Breast epithelium (tissue), 4 donors: Measurements from ENCODE around the gene PFDN1. TPM values are rescaled to one million over a fixed set of nuclear protein-coding genes. Genes with fewer than 3 reads are reported as not detected.

Experiments
- DNase-seq, 2 donors: peaks; one replicate each; pipeline ENCODE4 v3.0.0-alpha.2; 2019; ENCODE audit warnings: low spot score in 2 of 2
- H3K27ac ChIP-seq, 2 donors: fragments of 200-600 bp; sonication (generic) in 1 of 2; one replicate each; pipeline ENCODE4 v1.5.1; 2016 to 2019; ENCODE audit warnings: mild to moderate bottlenecking in 1 of 2
- H3K27me3 ChIP-seq, 2 donors: fragments of 200-600 bp; sonication (generic) in 1 of 2; one replicate each; pipeline versions ENCODE4 v1.5.1 to v1.6.0; 2017 to 2019; ENCODE audit warnings: control low read depth in 1 of 2, mild to moderate bottlenecking in 1 of 2
- H3K36me3 ChIP-seq: fragments of 200-600 bp; one replicate; pipeline ENCODE4 v1.5.1; 2019
- H3K4me1 ChIP-seq, 2 donors: fragments of 200-600 bp; sonication (generic); one replicate each; pipeline ENCODE4 v1.5.1; 2016 to 2019; ENCODE audit warnings: control low read depth in 1 of 2
- H3K4me3 ChIP-seq, 3 donors: fragments of 200-600 bp; sonication (generic); 1 replicate in 2 of 3; 2 replicates in 1 of 3; pipeline ENCODE4 v1.5.1; 2016 to 2019; ENCODE audit warnings: mild to moderate bottlenecking in 3 of 3, moderate library complexity in 2 of 3
- H3K9me3 ChIP-seq, 2 donors: fragments of 200-600 bp; sonication (generic) in 1 of 2; one replicate each; pipeline ENCODE4 v1.5.1; 2016 to 2019; ENCODE audit warnings: control low read depth in 1 of 2
- CTCF ChIP-seq, 3 donors: fragments of 450-650 bp; IDR thresholded peaks; one replicate each; pipeline ENCODE4 v1.5.1; 2016 to 2017; ENCODE audit warnings: antibody characterized with exemption in 3 of 3, mild to moderate bottlenecking in 3 of 3, moderate library complexity in 3 of 3
- POLR2A ChIP-seq: fragments of 450-650 bp; IDR thresholded peaks from one replicate; pipeline ENCODE4 v1.6.1; 2016; ENCODE audit warnings: antibody characterized with exemption, mild to moderate bottlenecking, moderate library complexity
- POLR2AphosphoS5 ChIP-seq, 3 donors: sonication (generic); formaldehyde crosslinking; IDR thresholded peaks; one replicate each; pipeline ENCODE4 v1.6.1; 2017; ENCODE audit warnings: antibody characterized with exemption in 3 of 3
- intact Hi-C: fragments of 100-400 bp; cut with DNase I; formaldehyde crosslinking; loops from one replicate; pipeline ENCODE4 v1.15.1; 2023; ENCODE audit warnings: low total_unique reads
- total RNA-seq, 3 donors: library from RNA; depleted of rRNA; stranded (reverse); fragments of >200 nt; gene quantifications; one replicate each; pipeline ENCODE4 v1.1.0, GENCODE V29; 2016

Gene PFDN1
- total RNA-seq, 3 donors from 2014 or later, result 72.2 to 93.4 (median 86.3) TPM

- intact Hi-C loops, result no loop called here
- no peaks in the 10 kb centered on the region for H3K27me3 ChIP-seq
- H3K27ac ChIP-seq, result peak overlapping the region; percentile 5 to 33
- TF ChIP-seq CTCF (IDR thresholded peaks at IDR 0.05) (no peak), POLR2AphosphoS5 (IDR thresholded peaks at IDR 0.05) (no peak), POLR2A (no peak)
- DNase-seq, result no peak
- peaks cover 0 to 10% of the 10 kb centered on the region in 2 donors for H3K4me1 ChIP-seq
- no peaks in the 10 kb centered on the region for H3K36me3 ChIP-seq
- no peak overlapping the region for H3K4me3 ChIP-seq
- no peaks in the 10 kb centered on the region for H3K9me3 ChIP-seq
These were observed 9.6 kb downstream of the PFDN1 start for GRCh38 chr5:140293091-140293848.

GRCh38 chr5:140292212-140293036 lies 10.5 kb downstream of the PFDN1 start:
- no peak for DNase-seq
- TF ChIP-seq CTCF (IDR thresholded peaks at IDR 0.05) (no peak), POLR2A (no peak), POLR2AphosphoS5 (IDR thresholded peaks at IDR 0.05) (no peak)
- Histone ChIP-seq H3K9me3 (no peaks in the 10 kb centered on the region), H3K36me3 (no peaks in the 10 kb centered on the region), H3K27me3 (no peaks in the 10 kb centered on the region), H3K27ac (peak overlapping the region; percentile 5 to 13), H3K4me1 (peaks cover 0 to 10% of the 10 kb centered on the region in 2 donors), H3K4me3 (no peak overlapping the region)
- intact Hi-C loops, result no loop called here

GRCh38 chr5:140287801-140288521 lies 14.9 kb downstream of the PFDN1 start:
- no peak overlapping the region for H3K27ac ChIP-seq
- peaks cover 0 to 1% of the 10 kb centered on the region in 2 donors for H3K4me1 ChIP-seq
- H3K27me3 ChIP-seq, result no peaks in the 10 kb centered on the region
- H3K9me3 ChIP-seq, result no peaks in the 10 kb centered on the region
- DNase-seq, result no peak
- no peak overlapping the region for H3K4me3 ChIP-seq
- TF ChIP-seq POLR2A (no peak), POLR2AphosphoS5 (IDR thresholded peaks at IDR 0.05) (no peak), CTCF (IDR thresholded peaks at IDR 0.05) (no peak)
- intact Hi-C loops, result no loop called here
- H3K36me3 ChIP-seq, result no peaks in the 10 kb centered on the region

GRCh38 chr5:140286424-140286823 lies 16.5 kb downstream of the PFDN1 start:
- no peak for DNase-seq
- H3K27ac ChIP-seq, result no peak overlapping the region
- no peaks in the 10 kb centered on the region for H3K9me3 ChIP-seq
- no peaks in the 10 kb centered on the region for H3K4me1 ChIP-seq
- intact Hi-C loops, result no loop called here
- no peaks in the 10 kb centered on the region for H3K27me3 ChIP-seq
- no peak overlapping the region for H3K4me3 ChIP-seq
- TF ChIP-seq POLR2AphosphoS5 (IDR thresholded peaks at IDR 0.05) (no peak), CTCF (IDR thresholded peaks at IDR 0.05) (no peak), POLR2A (no peak)
- H3K36me3 ChIP-seq, result no peaks in the 10 kb centered on the region
